H9 (cell line): ENCODE results near the gene FTO. TPM values are rescaled to one million over a fixed set of nuclear protein-coding genes. Genes with fewer than 3 reads are reported as not detected.
A peak's percentile ranks its signal among the peaks of the same experiment; 100 is the strongest.

Source experiments
- DNase-seq: peaks from one replicate; pipeline ENCODE4 v3.0.0-alpha.2; 2017
- H2AFZ ChIP-seq: one replicate; pipeline ENCODE4 v1.6.1; 2013; ENCODE audit warnings: mild to moderate bottlenecking, low read length, control low read depth, moderate library complexity
- H2AK5ac ChIP-seq: 2 replicates; pipeline ENCODE4 v1.6.1; 2013; ENCODE audit warnings: low read length, control low read depth, mixed read lengths; ENCODE audit not compliant: insufficient read length
- H2BK120ac ChIP-seq: one replicate; pipeline ENCODE4 v1.6.1; 2013; ENCODE audit warnings: low read depth, mild to moderate bottlenecking, low read length, control low read depth, inconsistent platforms; ENCODE audit not compliant: poor library complexity, severe bottlenecking
- H2BK12ac ChIP-seq: 2 replicates; pipeline ENCODE4 v1.6.1; 2013; ENCODE audit warnings: low read length, control low read depth, mixed read lengths, low read depth; ENCODE audit not compliant: insufficient read length
- H2BK15ac ChIP-seq: 2 replicates; pipeline ENCODE4 v1.6.1; 2013; ENCODE audit warnings: low read depth, low read length, control low read depth
- H2BK20ac ChIP-seq: one replicate; pipeline ENCODE4 v1.6.1; 2013; ENCODE audit warnings: low read depth, mild to moderate bottlenecking, low read length, control low read depth, inconsistent platforms; ENCODE audit not compliant: poor library complexity, severe bottlenecking
- H2BK5ac ChIP-seq: 2 replicates; pipeline ENCODE4 v1.6.1; 2013; ENCODE audit warnings: low read length, control low read depth, mixed read lengths; ENCODE audit not compliant: insufficient read length
- H3K14ac ChIP-seq: 2 replicates; pipeline ENCODE4 v1.6.1; 2013; ENCODE audit warnings: low read length, control low read depth; ENCODE audit not compliant: insufficient read depth
- H3K18ac ChIP-seq: 2 replicates; pipeline ENCODE4 v1.6.1; 2013; ENCODE audit warnings: low read depth, mild to moderate bottlenecking, mixed read lengths, low read length, control low read depth; ENCODE audit not compliant: insufficient read length
- H3K23ac ChIP-seq: 2 replicates; pipeline ENCODE4 v1.6.1; 2013; ENCODE audit warnings: low read length, control low read depth, mixed read lengths, low read depth; ENCODE audit not compliant: insufficient read length
- H3K23me2 ChIP-seq: 2 replicates; pipeline ENCODE4 v1.6.1; 2013; ENCODE audit warnings: low read depth, mild to moderate bottlenecking, mixed read lengths, low read length, control low read depth; ENCODE audit not compliant: insufficient read length, poor library complexity, severe bottlenecking
- H3K27ac ChIP-seq: 2 replicates; pipeline ENCODE4 v1.5.1; 2013; ENCODE audit warnings: low read length, control low read depth, mixed read lengths, low read depth; ENCODE audit not compliant: insufficient read length
- H3K27me3 ChIP-seq: 2 replicates; pipeline ENCODE4 v1.6.1; 2013; ENCODE audit warnings: low read length, control low read depth, inconsistent platforms; ENCODE audit not compliant: insufficient read depth
- H3K4ac ChIP-seq: 2 replicates; pipeline ENCODE4 v1.6.1; 2013; ENCODE audit warnings: low read depth, mild to moderate bottlenecking, control low read depth, inconsistent platforms, low read length, moderate library complexity
- H3K4me1 ChIP-seq: 2 replicates; pipeline ENCODE4 v1.6.1; 2013; ENCODE audit warnings: low read length, control low read depth, inconsistent platforms; ENCODE audit not compliant: insufficient read depth
- H3K4me2 ChIP-seq: 2 replicates; pipeline ENCODE4 v1.6.1; 2013; ENCODE audit warnings: low read length, control low read depth, mixed read lengths; ENCODE audit not compliant: insufficient read length, insufficient read depth
- H3K56ac ChIP-seq: 2 replicates; pipeline ENCODE4 v1.6.1; 2013; ENCODE audit warnings: low read depth, mild to moderate bottlenecking, mixed read lengths, low read length, control low read depth; ENCODE audit not compliant: insufficient read length
- H3K79me1 ChIP-seq: 2 replicates; pipeline ENCODE4 v1.6.1; 2013; ENCODE audit warnings: low read depth, mild to moderate bottlenecking, moderate library complexity, low read length, control low read depth, inconsistent platforms; ENCODE audit not compliant: insufficient read depth, poor library complexity, severe bottlenecking
- H3K79me2 ChIP-seq: 2 replicates; pipeline ENCODE4 v1.6.1; 2013; ENCODE audit warnings: low read length, control low read depth, inconsistent platforms; ENCODE audit not compliant: insufficient read depth
- H3K9ac ChIP-seq: 2 replicates; pipeline ENCODE4 v1.6.1; 2013; ENCODE audit warnings: low read length, control low read depth, mixed read lengths; ENCODE audit not compliant: insufficient read length; ENCODE audit errors: extremely low read depth
- H3K9me3 ChIP-seq: one replicate; pipeline ENCODE4 v1.6.1; 2013; ENCODE audit warnings: low read depth, low read length, inconsistent platforms; ENCODE audit not compliant: control insufficient read depth
- H3T11ph ChIP-seq: one replicate; pipeline ENCODE4 v1.6.1; 2013; ENCODE audit warnings: mild to moderate bottlenecking, low read length, control low read depth, inconsistent platforms
- H4K20me1 ChIP-seq: one replicate; pipeline ENCODE4 v1.6.1; 2013; ENCODE audit not compliant: control insufficient read depth, insufficient read length, insufficient read depth
- H4K5ac ChIP-seq: 2 replicates; pipeline ENCODE4 v1.6.1; 2013; ENCODE audit warnings: low read depth, mild to moderate bottlenecking, mixed read lengths, low read length, control low read depth; ENCODE audit not compliant: insufficient read length
- H4K8ac ChIP-seq: replicated peaks from 2 replicates; pipeline ENCODE4 v1.6.1; 2013; ENCODE audit warnings: low read length, control low read depth, mixed read lengths, low read depth; ENCODE audit not compliant: insufficient read length
- H4K91ac ChIP-seq: 2 replicates; pipeline ENCODE4 v1.6.1; 2013; ENCODE audit warnings: low read depth, mild to moderate bottlenecking, moderate library complexity, mixed read lengths, low read length, control low read depth; ENCODE audit not compliant: insufficient read length
- H3K27ac Mint-ChIP-seq, 3 experiments: 2 replicates in 2 of 3; 3 replicates in 1 of 3; pipeline ENCODE4 v1.8.0; 2020 to 2021; ENCODE audit warnings: mixed read lengths in 3 of 3, mild to moderate bottlenecking in 1 of 3, moderate library complexity in 1 of 3
- H3K27me3 Mint-ChIP-seq: 2 replicates; pipeline ENCODE4 v1.8.0; 2021; ENCODE audit warnings: low read depth, mild to moderate bottlenecking, moderate library complexity, mixed read lengths
- H3K36me3 Mint-ChIP-seq, 3 experiments: 2 replicates in 2 of 3; 3 replicates in 1 of 3; pipeline ENCODE4 v1.8.0; 2020 to 2021; ENCODE audit warnings: low read depth in 3 of 3, mixed read lengths in 3 of 3; ENCODE audit not compliant: insufficient read depth in 1 of 3
- H3K4me1 Mint-ChIP-seq, 2 experiments: 2 replicates each; pipeline ENCODE4 v1.8.0; 2020; ENCODE audit warnings: mixed read lengths in 2 of 2
- H3K4me3 Mint-ChIP-seq, 2 experiments: 2 replicates in 1 of 2; 3 replicates in 1 of 2; pipeline ENCODE4 v1.8.0; 2020 to 2021; ENCODE audit warnings: mild to moderate bottlenecking in 2 of 2, mixed read lengths in 2 of 2, moderate library complexity in 1 of 2
- H3K9me3 Mint-ChIP-seq, 2 experiments: 2 replicates in 1 of 2; 3 replicates in 1 of 2; pipeline ENCODE4 v1.8.0; 2020; ENCODE audit warnings: mild to moderate bottlenecking in 2 of 2, mixed read lengths in 2 of 2, moderate library complexity in 1 of 2
- WGBS: extraction: QIAGEN DNeasy Blood & Tissue Kit; methylation state at CpG from one replicate; pipeline ENCODE4 v1.1.7; 2013; ENCODE audit warnings: missing lambda C conversion rate, low lambda C conversion rate, mixed read lengths; ENCODE audit not compliant: insufficient read length; ENCODE audit errors: extremely low coverage; 5-methylcytosine and 5-hydroxymethylcytosine counted together
- total RNA-seq: library from RNA; stranded (reverse); gene quantifications from 2 replicates; pipeline ENCODE4 v1.2.1, GENCODE V29; 2021
- TF ChIP-seq, protein P1 (sequence below): fragments of 200-600 bp; sonication (generic); conservative IDR thresholded peaks from 3 replicates; pipeline ENCODE4 v1.8.0; 2021; ENCODE audit warnings: antibody characterized with exemption, mild to moderate bottlenecking

The FTO gene
- total RNA-seq, 1 experiment from 2014 or later, result 67.9 TPM

DNA sequence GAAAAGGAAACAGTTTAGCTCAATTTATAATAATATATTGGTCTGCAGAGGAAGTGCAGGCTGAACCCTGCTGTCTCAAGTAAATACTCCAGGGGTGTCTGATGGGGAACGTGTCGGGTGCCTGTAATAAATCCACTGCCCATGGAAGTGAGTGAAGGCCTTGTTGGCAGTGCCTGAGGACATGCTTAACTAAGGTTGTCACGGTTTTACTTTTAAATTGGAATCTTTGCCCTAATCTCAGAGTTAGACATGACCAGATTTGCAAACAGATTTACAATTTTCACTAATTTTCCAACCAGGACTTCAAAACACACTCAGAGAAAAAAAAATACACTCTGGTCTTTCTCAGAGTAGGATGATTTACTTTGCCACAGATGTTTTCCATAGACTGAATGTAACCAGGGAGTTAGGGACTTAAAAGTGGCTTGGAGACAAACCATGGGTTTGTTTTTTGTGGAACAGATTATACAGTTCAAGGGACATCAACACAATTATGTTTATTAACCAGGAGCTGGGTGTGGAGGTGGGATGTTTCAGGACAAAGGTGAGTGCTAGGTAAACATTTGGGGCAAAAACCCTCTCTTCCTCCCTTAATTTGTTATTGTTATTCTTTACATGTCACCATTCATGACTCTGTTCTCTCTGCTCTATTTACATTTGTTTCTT, 144.5 kb downstream of the FTO start:
- no peak overlapping the region for H3K56ac ChIP-seq
- H4K91ac ChIP-seq, result no peak overlapping the region
- no peak overlapping the region for H3K18ac ChIP-seq
- H3K9me3 ChIP-seq, result no peaks in the 10 kb centered on the region
- TF ChIP-seq, protein P1, sequence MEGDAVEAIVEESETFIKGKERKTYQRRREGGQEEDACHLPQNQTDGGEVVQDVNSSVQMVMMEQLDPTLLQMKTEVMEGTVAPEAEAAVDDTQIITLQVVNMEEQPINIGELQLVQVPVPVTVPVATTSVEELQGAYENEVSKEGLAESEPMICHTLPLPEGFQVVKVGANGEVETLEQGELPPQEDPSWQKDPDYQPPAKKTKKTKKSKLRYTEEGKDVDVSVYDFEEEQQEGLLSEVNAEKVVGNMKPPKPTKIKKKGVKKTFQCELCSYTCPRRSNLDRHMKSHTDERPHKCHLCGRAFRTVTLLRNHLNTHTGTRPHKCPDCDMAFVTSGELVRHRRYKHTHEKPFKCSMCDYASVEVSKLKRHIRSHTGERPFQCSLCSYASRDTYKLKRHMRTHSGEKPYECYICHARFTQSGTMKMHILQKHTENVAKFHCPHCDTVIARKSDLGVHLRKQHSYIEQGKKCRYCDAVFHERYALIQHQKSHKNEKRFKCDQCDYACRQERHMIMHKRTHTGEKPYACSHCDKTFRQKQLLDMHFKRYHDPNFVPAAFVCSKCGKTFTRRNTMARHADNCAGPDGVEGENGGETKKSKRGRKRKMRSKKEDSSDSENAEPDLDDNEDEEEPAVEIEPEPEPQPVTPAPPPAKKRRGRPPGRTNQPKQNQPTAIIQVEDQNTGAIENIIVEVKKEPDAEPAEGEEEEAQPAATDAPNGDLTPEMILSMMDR, result no peak
- H4K8ac ChIP-seq, result no peak overlapping the region
- DNase-seq, result no peak
- peaks cover 16 to 17% of the 10 kb centered on the region in 2 experiments for H3K4me1 Mint-ChIP-seq
- no peak overlapping the region for H3K27ac ChIP-seq
- no peak overlapping the region for H2BK120ac ChIP-seq
- H2AFZ ChIP-seq, result no peak overlapping the region
- no peak overlapping the region for H4K5ac ChIP-seq
- H3K27me3 ChIP-seq, result no peaks in the 10 kb centered on the region
- no peak overlapping the region for H3K4me3 Mint-ChIP-seq
- H3T11ph ChIP-seq, result no peak overlapping the region
- H3K9ac ChIP-seq, result no peak overlapping the region
- no peaks in the 10 kb centered on the region for H3K79me1 ChIP-seq
- H3K27ac Mint-ChIP-seq, result peak overlapping the region in 2 of 3 experiments; percentile 45 to 88; a peak in 3 of 7 replicates
- peaks cover 0 to 2% of the 10 kb centered on the region in 2 experiments; a peak in 1 of 5 replicates for H3K9me3 Mint-ChIP-seq
- no peak overlapping the region for H2BK12ac ChIP-seq
- no peaks in the 10 kb centered on the region for H3K27me3 Mint-ChIP-seq
- no peaks in the 10 kb centered on the region for H3K79me2 ChIP-seq
- H3K4me1 ChIP-seq, result no peaks in the 10 kb centered on the region; the same call in 1 of the 2 replicates
- WGBS, result no CpG with 5 or more reads among the region's 3 CpGs
- H3K4ac ChIP-seq, result no peak overlapping the region
- H3K23ac ChIP-seq, result no peak overlapping the region
- no peak overlapping the region for H3K4me2 ChIP-seq
- H3K14ac ChIP-seq, result no peak overlapping the region
- H4K20me1 ChIP-seq, result no peaks in the 10 kb centered on the region
- H2BK5ac ChIP-seq, result no peak overlapping the region
- peaks cover 0 to 2% (median 0%) of the 10 kb centered on the region in 3 experiments; a peak in 2 of 7 replicates for H3K36me3 Mint-ChIP-seq
- H3K23me2 ChIP-seq, result no peaks in the 10 kb centered on the region
- H2BK15ac ChIP-seq, result no peak overlapping the region
- no peak overlapping the region for H2AK5ac ChIP-seq
- H2BK20ac ChIP-seq, result no peak overlapping the region
